Activated effector memory CD4-positive, alpha-beta T cell treated with Interleukin-2 at 50 U/mL for 16 hours (primary cell): ENCODE data around the gene C6orf52.

Experiments used
- DNase-seq: peaks from one replicate; pipeline ENCODE4 v3.0.0-alpha.2; 2020

Gene C6orf52

GRCh38 chr6:10643201-10643651 is 51.2 kb downstream of the C6orf52 start:
- no peak for DNase-seq

GRCh38 chr6:10641528-10641927 is 52.9 kb downstream of the C6orf52 start:
- no peak for DNase-seq

GRCh38 chr6:10640412-10640811 is 54.0 kb downstream of the C6orf52 start:
- no peak for DNase-seq

GRCh38 chr6:10633216-10633615 is 61.2 kb downstream of the C6orf52 start:
- DNase-seq: no peak

DNA sequence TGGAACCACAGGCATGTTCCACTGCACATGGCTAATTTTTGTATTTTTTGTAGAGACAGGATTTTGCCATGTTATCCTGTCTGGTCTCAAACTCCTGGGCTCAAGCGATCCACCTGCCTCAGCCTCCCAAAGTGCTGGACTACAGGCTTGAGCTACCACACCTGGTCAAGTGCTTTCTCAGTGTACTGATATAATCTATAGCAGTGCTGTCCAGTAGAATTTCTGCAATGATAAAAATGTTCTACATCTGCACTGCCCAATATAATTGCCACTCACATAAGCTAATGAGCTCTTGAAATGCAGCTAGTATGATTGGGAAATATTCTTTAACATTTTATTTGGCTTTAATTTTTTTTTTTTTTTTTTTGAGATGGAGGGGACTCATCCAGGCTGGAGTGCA is 64.2 kb downstream of the C6orf52 start:
- no peak for DNase-seq

DNA sequence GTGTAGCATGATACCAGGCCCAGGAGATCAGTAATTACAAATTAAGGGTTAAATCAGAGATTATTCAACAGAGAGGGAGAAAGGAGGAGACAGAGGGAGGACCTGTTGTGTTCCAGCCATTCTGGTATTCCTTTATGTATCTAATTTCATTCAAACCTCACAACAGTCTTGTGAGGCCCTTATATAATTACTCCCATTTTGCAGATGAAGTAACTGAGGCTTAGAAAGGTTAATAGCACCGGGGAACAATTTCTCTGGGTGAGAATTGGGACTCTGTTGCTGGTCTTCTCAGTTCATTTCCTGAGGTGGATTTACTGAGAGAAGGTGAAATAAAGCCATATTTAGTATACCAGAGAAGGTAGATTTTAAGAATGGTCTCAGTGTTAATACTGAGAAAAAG is 66.6 kb downstream of the C6orf52 start:
- no peak for DNase-seq

DNA sequence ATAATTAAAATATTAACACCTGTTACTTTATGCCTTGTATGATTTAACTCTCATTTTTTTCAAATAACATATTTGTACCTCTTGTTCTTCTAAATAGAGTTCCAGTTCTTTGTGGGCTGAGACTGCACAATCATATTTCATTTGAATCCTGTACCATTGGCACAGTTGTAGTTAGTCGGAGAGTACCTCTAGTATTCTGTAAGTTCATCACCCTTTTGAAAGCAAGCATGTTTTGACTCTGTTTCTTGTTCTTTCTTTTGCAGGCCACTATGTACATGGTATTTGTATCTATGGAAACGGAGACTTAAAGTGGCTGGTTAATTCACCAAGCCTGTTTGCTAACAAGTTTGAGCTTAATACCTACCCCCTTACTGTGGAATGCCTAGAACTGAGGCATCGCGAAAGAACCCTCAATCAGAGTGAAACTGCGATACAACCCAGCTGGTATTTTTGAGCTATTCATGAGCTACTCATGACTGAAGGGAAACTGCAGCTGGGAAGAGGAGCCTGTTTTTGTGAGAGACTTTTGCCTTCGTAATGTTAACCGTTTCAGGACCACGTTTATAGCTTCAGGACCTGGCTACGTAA is 68.2 kb downstream of the C6orf52 start:
- DNase-seq: no peak

DNA sequence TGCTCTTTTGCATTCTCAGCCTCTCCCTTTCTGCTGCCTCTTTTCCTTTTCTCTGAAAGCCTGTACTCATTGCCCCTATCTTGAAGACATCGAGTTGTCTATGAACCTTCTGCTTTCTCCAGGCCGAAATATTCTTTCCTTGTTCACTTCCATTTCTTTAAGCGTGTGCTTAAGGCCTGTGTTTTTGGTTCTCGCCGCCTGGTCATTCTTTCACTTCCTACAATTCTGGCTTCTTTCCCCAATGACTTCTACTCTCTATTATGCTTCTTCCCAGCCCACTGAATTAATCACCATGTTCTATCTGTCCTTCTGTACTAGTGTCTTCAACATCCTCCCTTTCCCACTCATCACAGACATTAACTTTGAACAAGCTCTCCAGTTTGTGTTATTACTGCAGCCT is 69.6 kb downstream of the C6orf52 start:
- no peak for DNase-seq

DNA sequence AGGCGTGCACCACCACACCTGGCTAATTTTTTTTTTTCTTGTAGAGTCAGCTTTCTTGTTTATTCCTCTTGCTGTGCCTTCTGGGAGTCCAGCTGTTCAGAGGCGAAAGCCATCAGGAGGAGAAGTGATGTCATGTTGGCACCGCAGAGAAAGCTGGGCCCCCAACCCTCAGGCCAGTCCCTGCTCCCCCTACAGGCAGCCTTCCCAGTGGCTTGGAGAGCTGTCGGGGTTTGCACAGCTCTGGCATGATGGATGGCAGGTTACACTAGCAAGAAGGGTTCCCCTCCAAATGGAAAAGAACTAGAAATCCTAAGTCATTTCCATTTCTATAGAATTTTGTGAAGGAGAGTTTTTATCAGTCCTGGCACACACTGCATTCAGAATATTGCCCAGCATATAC is 72.6 kb downstream of the C6orf52 start:
- no peak for DNase-seq
